ENCODE data around the gene ATG16L1.

Gene ATG16L1

DNA sequence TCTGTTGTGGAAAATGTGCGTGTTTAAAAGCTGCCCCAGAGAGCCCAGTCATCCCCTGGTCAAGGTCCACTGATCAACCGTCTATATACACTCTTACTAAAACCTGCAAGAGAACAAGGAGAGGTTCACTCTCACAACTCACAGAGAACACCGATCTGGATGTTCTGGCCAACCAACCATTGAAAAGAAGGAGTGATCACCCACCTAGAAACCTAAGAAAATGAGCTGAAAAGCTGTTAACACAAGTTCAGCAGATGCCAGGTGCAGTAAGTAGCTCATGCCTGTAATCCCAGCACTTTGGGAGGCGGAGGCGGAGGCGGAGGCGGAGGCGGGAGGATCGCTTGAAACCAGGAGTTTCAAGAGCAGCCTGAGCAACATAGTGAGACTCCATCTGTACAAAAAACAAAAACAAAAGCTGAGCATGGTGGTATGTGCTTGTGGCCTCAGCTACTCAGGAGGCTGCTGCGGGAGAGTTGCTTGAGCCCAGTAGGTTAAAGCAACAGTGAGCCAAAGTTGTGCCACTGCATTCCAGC, 14.5 kb downstream of the ATG16L1 start:
- H2BK12ac ChIP-seq (ENCODE audit: low read length), result no peak overlapping the region
- no peaks in the 10 kb centered on the region for H3K27me3 ChIP-seq (ENCODE audit: control insufficient read depth in 3 of 3, insufficient read depth in 3 of 3, low read depth in 1 of 3, low read length in 3 of 3)
- no peak overlapping the region for H3K14ac ChIP-seq (ENCODE audit: low read length)
- no peak overlapping the region for H3K4ac ChIP-seq (ENCODE audit: low read length)
- H3K18ac ChIP-seq (ENCODE audit: low read length), result no peak overlapping the region
- no peak overlapping the region for H2AK5ac ChIP-seq (ENCODE audit: low read depth, low read length)
- H3K79me1 ChIP-seq (ENCODE audit: low read depth, low read length), result peaks cover 2% of the 10 kb centered on the region
- no peak overlapping the region for H3K4me2 ChIP-seq (ENCODE audit: insufficient read depth, low read length, poor library complexity, severe bottlenecking)
- H3K9me3 ChIP-seq (replicated peaks in 1 of 2; ENCODE audit: control insufficient read depth in 2 of 2, insufficient read depth in 1 of 2, low read depth in 1 of 2, low read length in 2 of 2), result peaks cover 0 to 1% of the 10 kb centered on the region in 2 donors
- peaks cover 38 to 97% of the 10 kb centered on the region in 2 donors for H3K36me3 ChIP-seq (replicated peaks in 1 of 2; ENCODE audit: control insufficient read depth in 2 of 2, insufficient read depth in 2 of 2, low read length in 2 of 2)
- H3K27ac ChIP-seq (replicated peaks; ENCODE audit: low read length), result no peak overlapping the region
- no peak overlapping the region for H3K23ac ChIP-seq (ENCODE audit: low read depth, low read length, poor library complexity)
- no peak overlapping the region for H3K4me3 ChIP-seq (ENCODE audit: low read length in 2 of 2)
- no CpG with 5 or more reads among the region's 10 CpGs for WGBS, 2 donors (ENCODE audit: extremely low coverage in 2 of 2, insufficient read length in 2 of 2, insufficient replicate concordance in 1 of 2)
- no peak overlapping the region for H4K8ac ChIP-seq (ENCODE audit: low read depth, low read length)
- H2BK5ac ChIP-seq (ENCODE audit: low read length), result no peak overlapping the region
- H2AFZ ChIP-seq (ENCODE audit: low read length), result no peak overlapping the region
- H2BK15ac ChIP-seq (ENCODE audit: low read length), result no peak overlapping the region
- no peak overlapping the region for H3K9ac ChIP-seq (ENCODE audit: low read depth, low read length, poor library complexity)
- no peak overlapping the region for H2BK120ac ChIP-seq (ENCODE audit: low read depth, low read length)
- no peak for DNase-seq (ENCODE audit: low spot score)
- H4K91ac ChIP-seq (ENCODE audit: low read depth, low read length, poor library complexity), result no peak overlapping the region
- no peaks in the 10 kb centered on the region for H3K4me1 ChIP-seq (ENCODE audit: control insufficient read depth in 2 of 2, insufficient read depth in 1 of 2, low read depth in 1 of 2, low read length in 2 of 2)

DNA sequence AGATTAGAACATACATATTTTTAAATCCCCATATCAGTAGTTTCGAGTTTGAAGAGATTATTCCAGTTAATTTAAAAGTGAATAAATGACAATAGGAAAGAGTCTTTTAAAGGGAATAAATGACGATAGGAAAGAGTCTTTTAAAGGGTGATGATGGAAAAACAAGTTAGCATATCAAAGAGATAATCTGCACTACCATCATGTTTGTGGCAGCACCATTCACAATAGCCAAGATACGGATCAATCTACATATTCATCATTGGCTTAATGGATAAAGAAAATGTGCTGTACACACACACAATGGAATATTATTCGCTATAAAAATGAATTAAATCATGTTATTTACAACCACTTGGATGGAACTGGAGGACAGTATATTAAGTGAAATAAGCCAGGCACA, 15.0 kb downstream of the ATG16L1 start:
- Histone ChIP-seq H3K23ac (ENCODE audit: low read depth, low read length, poor library complexity) (no peak overlapping the region), H3K18ac (ENCODE audit: low read length) (no peak overlapping the region), H3K27me3 (ENCODE audit: control insufficient read depth in 3 of 3, insufficient read depth in 3 of 3, low read depth in 1 of 3, low read length in 3 of 3) (no peaks in the 10 kb centered on the region), H2BK12ac (ENCODE audit: low read length) (no peak overlapping the region), H3K27ac (replicated peaks; ENCODE audit: low read length) (no peak overlapping the region), H2AK5ac (ENCODE audit: low read depth, low read length) (no peak overlapping the region), H2BK120ac (ENCODE audit: low read depth, low read length) (no peak overlapping the region), H2BK15ac (ENCODE audit: low read length) (no peak overlapping the region), H2BK5ac (ENCODE audit: low read length) (no peak overlapping the region), H3K4ac (ENCODE audit: low read length) (no peak overlapping the region), H3K4me1 (ENCODE audit: control insufficient read depth in 2 of 2, insufficient read depth in 1 of 2, low read depth in 1 of 2, low read length in 2 of 2) (no peaks in the 10 kb centered on the region), H3K4me2 (ENCODE audit: insufficient read depth, low read length, poor library complexity, severe bottlenecking) (no peak overlapping the region), H2AFZ (ENCODE audit: low read length) (no peak overlapping the region), H3K36me3 (replicated peaks in 1 of 2; ENCODE audit: control insufficient read depth in 2 of 2, insufficient read depth in 2 of 2, low read length in 2 of 2) (peaks cover 38 to 96% of the 10 kb centered on the region in 2 donors), H3K79me1 (ENCODE audit: low read depth, low read length) (peaks cover 2% of the 10 kb centered on the region), H3K9me3 (replicated peaks in 1 of 2; ENCODE audit: control insufficient read depth in 2 of 2, insufficient read depth in 1 of 2, low read depth in 1 of 2, low read length in 2 of 2) (peaks cover 0 to 1% of the 10 kb centered on the region in 2 donors), H3K4me3 (ENCODE audit: low read length in 2 of 2) (no peak overlapping the region), H4K91ac (ENCODE audit: low read depth, low read length, poor library complexity) (no peak overlapping the region), H4K8ac (ENCODE audit: low read depth, low read length) (no peak overlapping the region), H3K14ac (ENCODE audit: low read length) (no peak overlapping the region), H3K9ac (ENCODE audit: low read depth, low read length, poor library complexity) (no peak overlapping the region)
- 100% methylated on average over 1 of the region's 4 CpGs; no CpG with 5 or more reads in 1 of the 2 donors for WGBS, 2 donors (ENCODE audit: extremely low coverage in 2 of 2, insufficient read length in 2 of 2, insufficient replicate concordance in 1 of 2)
- DNase-seq (ENCODE audit: low spot score), result no peak

DNA sequence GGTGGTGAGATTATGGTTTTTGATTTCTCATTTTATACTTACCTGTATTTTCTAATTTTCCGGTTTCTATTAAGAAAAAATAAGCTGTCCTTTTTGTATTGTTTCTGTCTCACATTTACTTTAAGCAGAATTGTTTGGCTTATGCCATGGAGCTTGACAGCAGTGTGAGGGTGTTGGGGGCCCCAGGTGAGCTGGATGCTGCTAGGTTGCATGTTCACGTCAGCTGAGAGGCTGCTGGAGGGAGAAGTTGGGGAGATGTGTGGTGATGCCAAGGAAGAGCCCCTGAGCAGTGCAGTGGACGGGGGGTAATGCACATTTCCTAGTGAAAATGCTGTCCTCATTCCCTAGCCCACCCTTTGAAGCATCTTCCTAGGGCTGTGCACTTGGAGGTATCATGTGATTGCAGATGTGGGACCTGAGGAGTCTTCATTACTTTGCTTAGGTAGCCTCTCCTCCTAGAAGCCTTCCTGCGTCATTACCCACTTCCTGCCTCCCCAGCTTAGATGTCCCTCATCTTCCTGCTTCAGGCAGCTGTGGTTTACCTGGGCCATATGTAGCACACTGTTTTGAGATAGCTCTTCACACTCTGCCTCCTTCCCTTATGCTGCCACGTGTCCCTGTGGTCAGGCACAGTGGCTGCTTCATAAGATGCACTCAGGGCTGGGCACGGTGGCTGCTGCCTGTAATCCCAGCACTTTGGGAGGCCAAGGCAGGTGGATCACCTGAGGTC, 16.2 kb downstream of the ATG16L1 start:
- H3K27me3 ChIP-seq (ENCODE audit: control insufficient read depth in 3 of 3, insufficient read depth in 3 of 3, low read depth in 1 of 3, low read length in 3 of 3), result no peaks in the 10 kb centered on the region
- no peak overlapping the region for H3K4me2 ChIP-seq (ENCODE audit: insufficient read depth, low read length, poor library complexity, severe bottlenecking)
- H2BK120ac ChIP-seq (ENCODE audit: low read depth, low read length), result no peak overlapping the region
- H2BK12ac ChIP-seq (ENCODE audit: low read length), result no peak overlapping the region
- H3K18ac ChIP-seq (ENCODE audit: low read length), result no peak overlapping the region
- no peak overlapping the region for H2BK15ac ChIP-seq (ENCODE audit: low read length)
- no peak overlapping the region for H3K27ac ChIP-seq (replicated peaks; ENCODE audit: low read length)
- no peak overlapping the region for H4K91ac ChIP-seq (ENCODE audit: low read depth, low read length, poor library complexity)
- no peak overlapping the region for H2BK5ac ChIP-seq (ENCODE audit: low read length)
- H3K9ac ChIP-seq (ENCODE audit: low read depth, low read length, poor library complexity), result no peak overlapping the region
- no peak overlapping the region for H3K23ac ChIP-seq (ENCODE audit: low read depth, low read length, poor library complexity)
- no peak for DNase-seq (ENCODE audit: low spot score)
- H3K9me3 ChIP-seq (replicated peaks in 1 of 2; ENCODE audit: control insufficient read depth in 2 of 2, insufficient read depth in 1 of 2, low read depth in 1 of 2, low read length in 2 of 2), result peaks cover 0 to 1% of the 10 kb centered on the region in 2 donors
- no peak overlapping the region for H2AFZ ChIP-seq (ENCODE audit: low read length)
- no peak overlapping the region for H3K14ac ChIP-seq (ENCODE audit: low read length)
- peaks cover 2% of the 10 kb centered on the region for H3K79me1 ChIP-seq (ENCODE audit: low read depth, low read length)
- H3K4me1 ChIP-seq (ENCODE audit: control insufficient read depth in 2 of 2, insufficient read depth in 1 of 2, low read depth in 1 of 2, low read length in 2 of 2), result no peaks in the 10 kb centered on the region
- no peak overlapping the region for H2AK5ac ChIP-seq (ENCODE audit: low read depth, low read length)
- no peak overlapping the region for H3K4ac ChIP-seq (ENCODE audit: low read length)
- no peak overlapping the region for H4K8ac ChIP-seq (ENCODE audit: low read depth, low read length)
- no CpG with 5 or more reads among the region's 6 CpGs for WGBS, 2 donors (ENCODE audit: extremely low coverage in 2 of 2, insufficient read length in 2 of 2, insufficient replicate concordance in 1 of 2)
- H3K4me3 ChIP-seq (ENCODE audit: low read length in 2 of 2), result no peak overlapping the region
- H3K36me3 ChIP-seq (replicated peaks in 1 of 2; ENCODE audit: control insufficient read depth in 2 of 2, insufficient read depth in 2 of 2, low read length in 2 of 2), result peaks cover 29 to 96% of the 10 kb centered on the region in 2 donors

- WGBS, 2 donors (ENCODE audit: extremely low coverage in 2 of 2, insufficient read length in 2 of 2, insufficient replicate concordance in 1 of 2), result no CpG with 5 or more reads among the region's 5 CpGs
Observed at GRCh38 chr2:233270366-233270765, 18.9 kb downstream of the ATG16L1 start.

More at GRCh38 chr2:233270366-233270765, 18.9 kb downstream of the ATG16L1 start:
- H3K23ac ChIP-seq (ENCODE audit: low read depth, low read length, poor library complexity), result no peak overlapping the region
- no peak overlapping the region for H2AFZ ChIP-seq (ENCODE audit: low read length)
- no peak overlapping the region for H3K18ac ChIP-seq (ENCODE audit: low read length)
- H4K8ac ChIP-seq (ENCODE audit: low read depth, low read length), result no peak overlapping the region
- no peak overlapping the region for H4K91ac ChIP-seq (ENCODE audit: low read depth, low read length, poor library complexity)
- no peak overlapping the region for H2BK5ac ChIP-seq (ENCODE audit: low read length)
- H3K4me2 ChIP-seq (ENCODE audit: insufficient read depth, low read length, poor library complexity, severe bottlenecking), result no peak overlapping the region
- peaks cover 0 to 1% of the 10 kb centered on the region in 2 donors for H3K9me3 ChIP-seq (replicated peaks in 1 of 2; ENCODE audit: control insufficient read depth in 2 of 2, insufficient read depth in 1 of 2, low read depth in 1 of 2, low read length in 2 of 2)
- H3K4ac ChIP-seq (ENCODE audit: low read length), result no peak overlapping the region
- no peak overlapping the region for H2AK5ac ChIP-seq (ENCODE audit: low read depth, low read length)
- no peak overlapping the region for H2BK15ac ChIP-seq (ENCODE audit: low read length)
- H2BK12ac ChIP-seq (ENCODE audit: low read length), result no peak overlapping the region
- H2BK120ac ChIP-seq (ENCODE audit: low read depth, low read length), result no peak overlapping the region
- H3K27ac ChIP-seq (replicated peaks; ENCODE audit: low read length), result no peak overlapping the region
- no peak overlapping the region for H3K4me3 ChIP-seq (ENCODE audit: low read length in 2 of 2)
- H3K4me1 ChIP-seq (ENCODE audit: control insufficient read depth in 2 of 2, insufficient read depth in 1 of 2, low read depth in 1 of 2, low read length in 2 of 2), result no peaks in the 10 kb centered on the region
- H3K14ac ChIP-seq (ENCODE audit: low read length), result no peak overlapping the region
- H3K36me3 ChIP-seq (replicated peaks in 1 of 2; ENCODE audit: control insufficient read depth in 2 of 2, insufficient read depth in 2 of 2, low read length in 2 of 2), result peaks cover 25 to 96% of the 10 kb centered on the region in 2 donors
- H3K79me1 ChIP-seq (ENCODE audit: low read depth, low read length), result peaks cover 2% of the 10 kb centered on the region
- no peaks in the 10 kb centered on the region for H3K27me3 ChIP-seq (ENCODE audit: control insufficient read depth in 3 of 3, insufficient read depth in 3 of 3, low read depth in 1 of 3, low read length in 3 of 3)
- no peak overlapping the region for H3K9ac ChIP-seq (ENCODE audit: low read depth, low read length, poor library complexity)
- DNase-seq (ENCODE audit: low spot score), result no peak
